HTR-8/SVneo (cell line): Measurements from ENCODE around the gene SPINK1.
"Not testable (repeated sequence)": the region's sequence is repeated elsewhere in the genome, so short reads cannot be mapped to it uniquely, and the experiment has no call there.

Experiments used
- DNase-seq: peaks from one replicate; pipeline ENCODE4 v3.0.0; 2011; ENCODE audit warnings: low spot score, mixed read lengths; ENCODE audit not compliant: insufficient read length
- FAIRE-seq: peaks from 2 replicates; lab custom pipeline; 2011; peaks lifted over from hg19 to GRCh38; lab: Jason Lieb, UNC

SPINK1 gene

DNA sequence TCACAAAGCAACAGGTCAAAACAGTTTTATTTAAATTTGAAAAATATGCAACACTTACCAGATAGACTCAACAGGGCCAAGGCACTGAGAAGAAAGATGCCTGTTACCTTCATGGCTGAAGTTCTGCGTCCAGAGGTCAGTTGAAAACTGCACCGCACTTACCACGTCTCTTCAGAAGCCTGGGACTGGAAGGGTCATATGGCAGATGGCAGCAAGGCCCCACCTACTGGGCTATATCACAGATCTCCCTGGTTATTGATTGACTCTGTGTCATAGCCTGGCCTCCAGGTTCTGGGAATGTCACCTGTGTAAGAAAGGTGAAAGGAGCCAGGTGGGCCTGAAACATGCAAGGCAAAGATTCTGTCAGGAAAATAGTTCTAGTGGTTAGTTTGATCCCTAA is at the start of gene SPINK1:
Gene SPINK1 (minus strand): TSS at position 207 of the 400 bp plus-strand sequence. CDS start 94 bp downstream, at position 113.
- no peak for FAIRE-seq
- no peak for DNase-seq

DNA sequence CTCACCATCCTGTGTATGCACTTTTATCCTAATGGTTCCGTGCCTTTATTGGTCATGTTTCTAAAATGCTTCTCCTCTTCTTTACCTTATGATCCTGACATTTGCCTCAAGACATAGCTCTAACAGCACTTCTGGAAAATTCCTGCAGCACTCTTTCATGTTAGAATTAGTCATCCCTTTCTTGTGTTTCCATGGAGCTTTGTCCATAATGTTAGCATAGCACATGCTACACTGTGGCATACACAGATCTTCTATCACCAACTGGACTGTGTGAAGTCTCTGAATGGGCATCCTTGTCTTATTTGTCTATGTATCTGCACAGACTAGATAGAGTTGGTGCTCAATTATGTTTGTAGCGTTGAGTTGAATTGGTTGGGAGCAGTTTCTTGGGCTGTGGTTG is 49.0 kb upstream of the SPINK1 start:
- DNase-seq = no peak
- no peak for FAIRE-seq

DNA sequence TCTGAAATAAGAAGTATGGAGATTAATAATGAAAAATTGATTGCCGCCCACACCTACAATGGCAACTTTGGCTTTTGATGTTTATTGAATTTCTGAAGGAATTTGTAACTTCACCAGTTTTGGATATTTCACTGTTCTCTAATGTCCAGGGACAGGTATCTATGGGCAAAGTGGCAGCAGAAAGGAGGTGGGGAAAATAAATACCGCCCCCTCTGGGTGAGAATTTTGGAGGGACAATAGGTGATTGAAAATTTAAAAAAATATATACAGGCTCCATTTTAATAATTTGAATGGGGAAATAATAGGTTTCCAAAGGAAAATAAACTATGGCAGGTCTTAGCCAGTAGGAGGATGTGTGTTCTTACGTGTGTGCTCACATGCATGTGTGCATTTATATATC is 48.3 kb upstream of the SPINK1 start:
- DNase-seq = no peak
- no peak for FAIRE-seq

DNA sequence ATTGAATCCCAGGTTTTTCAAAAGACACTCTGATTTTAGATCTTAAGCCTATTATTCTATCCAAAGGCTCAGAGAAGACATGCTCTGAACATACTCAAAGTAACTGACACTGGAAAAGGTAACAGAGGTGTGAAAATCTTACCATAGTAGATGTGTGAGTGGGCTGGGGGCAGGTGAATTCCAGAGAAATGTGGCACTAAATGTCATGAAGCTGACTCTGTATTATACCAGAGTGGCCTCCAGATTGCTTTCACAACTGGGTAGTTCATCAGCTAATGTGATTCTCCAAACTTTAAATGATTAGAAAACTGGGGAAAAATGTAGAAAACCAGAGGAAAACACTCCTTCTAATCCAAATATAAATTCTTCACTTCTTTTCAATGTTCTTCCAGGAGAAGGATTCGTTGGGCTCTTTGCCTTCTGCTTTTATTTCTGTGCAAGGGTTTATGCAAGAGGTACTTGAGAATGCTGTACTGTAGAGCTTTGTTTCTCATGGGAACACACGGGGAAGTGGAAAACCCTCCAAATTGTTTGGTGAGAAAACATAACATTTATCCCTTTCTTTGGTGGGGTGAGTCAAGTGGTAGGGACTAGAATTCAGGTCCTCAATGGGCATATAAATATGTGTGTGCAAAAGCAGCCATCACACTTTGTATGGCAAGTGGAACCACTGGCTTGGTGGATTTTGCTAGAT is 46.7 kb upstream of the SPINK1 start, which contains the start of gene SCGB3A2:
Gene SCGB3A2 (plus strand): TSS at position 646 of the 694 bp plus-strand sequence. CDS start 93 bp downstream, outside the sequence.
- DNase-seq (no peak), FAIRE-seq (no peak)

DNA sequence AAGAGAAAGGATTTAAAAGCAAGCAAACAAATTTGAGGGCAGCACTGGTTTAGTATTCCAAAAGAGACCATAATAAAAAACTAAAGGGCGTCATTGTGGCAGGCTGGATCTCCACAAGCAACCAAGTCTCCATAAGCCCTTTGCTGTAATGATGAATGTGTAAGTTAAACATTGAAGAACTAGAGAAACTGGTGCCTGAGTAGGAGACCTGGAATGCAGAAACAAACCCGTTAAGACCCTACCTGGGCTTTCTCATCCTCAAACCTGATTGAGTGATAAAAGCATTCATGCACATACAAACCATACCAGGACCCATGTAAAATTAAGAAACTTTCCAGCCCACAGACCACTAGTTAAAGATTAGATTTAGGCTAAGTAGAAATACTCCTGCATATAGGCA is 45.2 kb upstream of the SPINK1 start:
- FAIRE-seq = no peak
- DNase-seq = no peak

DNA sequence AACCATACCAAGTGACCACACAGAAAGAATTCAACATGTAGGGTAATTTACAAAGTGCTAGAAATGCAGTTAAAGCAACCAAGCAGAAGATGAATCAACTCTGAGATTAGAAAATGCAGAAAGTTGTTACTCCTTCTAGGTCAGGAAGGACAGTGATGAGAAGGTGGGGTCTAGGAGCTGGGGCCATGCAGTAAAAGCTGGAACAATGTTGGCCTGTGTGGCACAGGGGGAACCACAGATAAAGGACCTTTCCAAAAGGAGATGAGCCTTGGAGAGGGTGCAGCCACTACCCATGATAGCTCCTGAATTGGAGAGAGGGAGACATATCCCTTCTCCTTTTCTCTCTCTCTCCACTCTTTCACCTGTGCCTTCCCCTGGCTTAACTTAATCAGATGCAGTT is 44.7 kb upstream of the SPINK1 start:
- FAIRE-seq (no peak), DNase-seq (no peak)

- no peak for FAIRE-seq
- DNase-seq = no peak
Observed at GRCh38 chr5:147874910-147875367, 43.5 kb upstream of the SPINK1 start.

GRCh38 chr5:147874118-147874875 is 42.8 kb upstream of the SPINK1 start:
- FAIRE-seq, DNase-seq: not testable (repeated sequence)

- FAIRE-seq = not testable (repeated sequence)
Observed at GRCh38 chr5:147872744-147873435, 41.4 kb upstream of the SPINK1 start.

GRCh38 chr5:147871980-147872549 is 40.6 kb upstream of the SPINK1 start:
- FAIRE-seq, DNase-seq: not testable (repeated sequence)

More at GRCh38 chr5:147872744-147873435, 41.4 kb upstream of the SPINK1 start:
- DNase-seq = not testable (repeated sequence)

GRCh38 chr5:147869892-147870291 is 38.4 kb upstream of the SPINK1 start:
- not testable (repeated sequence) for DNase-seq, FAIRE-seq

DNA sequence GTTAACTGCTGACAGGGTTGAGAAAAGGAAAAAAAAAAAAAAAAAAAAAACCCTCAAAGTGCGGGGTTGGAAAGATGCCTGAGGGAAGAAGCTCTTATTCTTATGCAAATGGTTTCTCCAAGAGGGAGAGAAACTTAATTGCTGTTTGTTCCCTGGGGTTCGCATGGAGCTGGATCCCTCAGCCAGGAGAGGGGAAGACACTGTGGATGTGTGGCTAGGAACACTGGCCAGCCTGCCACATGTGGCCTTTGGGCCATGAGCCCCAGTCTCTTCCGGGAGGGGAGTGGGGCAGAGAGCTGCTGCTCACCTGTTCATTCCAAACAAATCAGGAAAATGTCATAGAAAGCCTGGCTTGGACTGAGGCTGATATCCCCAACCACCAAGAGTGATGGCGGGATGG is 37.6 kb upstream of the SPINK1 start:
- no peak for DNase-seq
- FAIRE-seq = no peak

DNA sequence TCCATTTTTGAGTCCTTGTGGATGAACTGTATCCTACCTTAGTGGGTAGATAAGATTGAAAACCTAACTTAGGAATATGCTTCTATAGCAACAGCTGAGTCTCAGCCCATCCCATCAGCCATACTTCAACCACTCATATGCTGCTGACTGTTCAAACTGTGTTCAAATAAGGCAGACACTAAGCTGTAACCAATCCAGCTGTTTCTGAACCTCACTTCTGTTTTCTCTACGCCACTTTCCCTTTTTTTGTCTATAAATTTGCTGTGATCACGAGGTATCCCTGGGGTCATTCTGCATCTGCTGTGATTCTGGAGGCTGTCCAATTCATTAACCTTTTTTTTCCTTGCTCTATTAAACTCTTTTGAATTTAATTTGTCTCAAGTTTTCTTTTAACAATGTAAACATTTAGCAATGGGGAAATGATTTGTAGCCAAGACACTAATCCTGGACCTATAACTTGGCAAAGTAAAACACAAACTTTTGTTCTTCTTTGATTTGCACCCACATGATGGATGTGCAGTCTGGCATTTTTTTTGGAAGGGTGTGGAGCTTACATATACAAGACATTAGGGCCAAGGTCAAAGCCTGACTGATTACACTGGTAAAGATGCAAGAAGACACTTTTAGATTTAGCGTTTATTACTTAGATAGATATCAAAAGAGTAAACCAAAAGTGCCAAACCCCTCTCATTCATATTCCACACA is 32.1 kb upstream of the SPINK1 start:
- DNase-seq = no peak
- FAIRE-seq = no peak

- DNase-seq (no peak), FAIRE-seq (no peak)
Observed at GRCh38 chr5:147860641-147861025, 29.2 kb upstream of the SPINK1 start.

DNA sequence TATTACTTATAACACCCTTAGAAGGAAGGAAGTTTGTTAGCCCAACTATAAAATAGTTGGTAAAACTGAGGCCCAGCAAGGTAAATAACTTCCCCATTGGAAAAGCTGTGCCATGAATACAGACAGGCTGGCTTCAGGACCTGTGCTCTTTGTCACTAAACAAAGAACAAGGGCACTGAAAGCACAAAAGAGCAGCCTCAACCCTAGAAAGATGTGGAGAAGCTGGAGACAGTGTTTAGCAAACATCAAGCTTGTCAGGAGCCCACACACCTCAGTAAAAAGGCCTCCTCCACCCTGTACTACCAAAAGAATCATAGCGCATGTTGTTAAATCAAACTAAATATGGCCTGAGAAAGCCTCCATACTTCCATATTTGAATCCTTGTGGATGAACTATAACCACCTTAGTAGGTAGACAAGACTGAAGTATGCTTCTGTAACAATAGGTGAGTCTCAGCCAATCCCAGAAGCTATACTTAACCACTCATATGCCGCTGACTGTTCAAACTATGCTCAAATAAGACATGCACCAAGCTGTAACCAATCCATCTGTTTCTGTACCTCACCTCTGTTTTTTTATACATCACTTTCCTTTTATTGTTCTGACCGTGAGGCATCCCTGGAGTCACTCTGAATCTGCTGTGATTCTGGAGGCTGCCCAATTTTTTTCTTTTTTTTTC is 28.6 kb upstream of the SPINK1 start:
- no peak for FAIRE-seq
- no peak for DNase-seq

DNA sequence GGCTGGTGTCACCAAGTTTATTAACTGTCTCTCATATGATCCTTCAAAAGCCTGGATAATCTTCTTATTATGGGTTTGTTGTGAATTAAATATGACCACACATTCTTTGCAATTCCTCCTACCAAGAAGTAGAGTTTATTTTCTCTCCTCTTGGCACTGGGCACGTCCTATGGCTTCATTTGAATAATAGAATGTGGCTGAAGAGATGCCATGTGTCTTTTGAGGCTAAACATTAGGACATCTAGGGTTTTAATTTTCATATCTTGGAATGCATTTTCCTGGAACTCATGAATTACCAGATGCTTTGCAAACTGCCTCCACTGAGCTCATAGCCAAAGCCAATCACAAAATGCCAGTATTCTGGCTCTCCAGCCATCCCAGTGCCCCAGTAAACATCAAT is 27.1 kb upstream of the SPINK1 start:
- FAIRE-seq = no peak
- DNase-seq = no peak

DNA sequence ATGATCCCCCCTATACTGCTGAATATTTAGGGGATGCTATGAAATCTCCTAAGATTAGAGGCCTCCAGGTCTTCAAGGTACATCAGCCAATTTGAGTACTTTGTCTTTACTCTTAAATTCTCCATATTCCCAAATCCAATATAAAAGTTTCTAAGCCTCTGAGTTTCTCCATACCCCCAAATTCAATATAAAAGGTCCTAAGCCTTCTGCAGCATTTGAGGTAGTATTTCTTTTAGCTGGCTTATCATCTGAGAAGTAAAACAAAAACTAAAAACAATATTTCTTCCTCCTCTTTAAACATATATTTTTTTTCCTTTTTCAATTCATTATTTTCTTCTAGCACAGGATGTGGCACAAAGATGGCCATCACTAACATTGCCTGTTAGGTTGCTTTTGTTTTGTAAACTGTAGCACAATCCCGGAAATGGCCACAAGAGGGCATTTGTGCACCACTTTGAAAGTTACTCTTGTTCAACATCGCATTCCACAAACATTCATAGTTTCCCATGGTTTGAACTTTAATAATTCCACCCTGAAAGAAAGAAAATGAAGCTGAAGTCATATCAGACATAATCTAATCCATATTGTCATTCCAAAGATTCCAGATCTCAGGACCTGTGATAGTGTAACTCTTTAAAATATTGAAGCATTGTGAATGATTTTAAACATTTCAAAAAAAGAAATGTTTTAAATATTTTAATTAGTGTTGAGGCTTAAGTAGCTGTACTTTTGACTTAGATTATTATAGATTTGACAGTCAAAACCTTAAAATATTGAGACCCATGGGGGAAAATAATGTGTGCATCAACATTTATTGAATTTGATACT is 26.0 kb upstream of the SPINK1 start:
- peak; percentile 21 for DNase-seq
- no peak for FAIRE-seq

DNA sequence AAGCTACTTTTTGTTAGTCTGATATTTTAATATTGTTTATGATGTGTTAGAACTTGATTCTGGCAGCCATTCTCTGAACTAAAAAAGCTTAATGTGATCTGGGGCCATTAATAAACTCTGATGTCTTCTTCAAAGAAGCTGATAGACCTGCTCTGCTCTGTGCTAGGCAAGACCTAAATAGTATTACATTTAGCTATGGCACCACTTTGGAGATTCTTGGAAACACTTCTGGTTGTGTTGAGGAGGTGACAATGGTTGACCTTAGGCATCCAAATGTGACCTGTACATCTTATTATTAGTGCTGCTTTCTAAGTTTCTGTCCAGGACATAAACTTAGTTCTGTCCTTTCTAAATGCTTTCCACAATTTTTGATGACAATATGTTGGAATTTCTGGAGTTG is 25.3 kb upstream of the SPINK1 start:
- DNase-seq (no peak), FAIRE-seq (no peak)

GRCh38 chr5:147855774-147856069 is 24.3 kb upstream of the SPINK1 start:
- DNase-seq (no peak), FAIRE-seq (no peak)
